K562 (cell line): Measurements from ENCODE around the gene RAB40B. TPM values are rescaled to one million over a fixed set of nuclear protein-coding genes. Genes with fewer than 3 reads are reported as not detected.

Experiments
- ASH1L ChIP-seq: fragments of 450-650 bp; IDR thresholded peaks from 2 replicates; pipeline ENCODE4 v1.6.1; 2018; ENCODE audit warnings: borderline replicate concordance, mild to moderate bottlenecking, low read depth; ENCODE audit not compliant: partially characterized antibody
- CHD7 ChIP-seq: fragments of 200-600 bp; sonication (generic); IDR thresholded peaks from one replicate; pipeline ENCODE4 v1.6.1; 2012; ENCODE audit warnings: mild to moderate bottlenecking, low read depth, low read length, inconsistent platforms
- CTCF ChIP-seq, 3 experiments: IDR thresholded peaks in 2 of 3; conservative IDR thresholded peaks in 1 of 3; 2 replicates each; pipeline ENCODE4 v1.5.1; 2011 to 2012; ENCODE audit warnings: low read length in 3 of 3, mild to moderate bottlenecking in 3 of 3, control low read depth in 2 of 3, improper control_type of control experiment in 1 of 3, inconsistent platforms in 1 of 3, low read depth in 1 of 3, mixed read lengths in 1 of 3, moderate library complexity in 1 of 3; ENCODE audit not compliant: insufficient read depth in 2 of 3
- HMGN3 ChIP-seq: IDR thresholded peaks from 2 replicates; pipeline ENCODE4 v1.6.1; 2011; ENCODE audit warnings: borderline replicate concordance, low read depth, mild to moderate bottlenecking, mixed read lengths, low read length; ENCODE audit not compliant: insufficient read length; ENCODE audit errors: extremely low read depth
- MEF2A ChIP-seq: IDR thresholded peaks from 2 replicates; pipeline ENCODE4 v1.6.1; 2011; ENCODE audit warnings: low read depth, mild to moderate bottlenecking, low read length, moderate library complexity; ENCODE audit not compliant: control insufficient read depth
- MTF1 ChIP-seq: fragments of 250-450 bp; sonication (Bioruptor Pico); IDR thresholded peaks from 2 replicates; pipeline ENCODE4 v1.9.0; 2021; ENCODE audit warnings: moderate library complexity, mild to moderate bottlenecking, inconsistent platforms, borderline replicate concordance
- POLR2AphosphoS2 ChIP-seq: IDR thresholded peaks from 2 replicates; pipeline ENCODE4 v1.6.1; 2012; ENCODE audit warnings: low read length, improper control_type of control experiment
- RBM25 ChIP-seq: fragments of 200-400 bp; formaldehyde crosslinking; IDR thresholded peaks from 2 replicates; pipeline ENCODE4 v1.6.1; 2018; ENCODE audit warnings: low read length, low read depth, moderate library complexity; ENCODE audit not compliant: severe bottlenecking
- SIRT6 ChIP-seq: IDR thresholded peaks from one replicate; pipeline ENCODE4 v1.6.1; 2012; ENCODE audit warnings: low read depth, mild to moderate bottlenecking, control low read depth, inconsistent platforms, low read length, moderate library complexity
- SLC30A9 ChIP-seq: fragments of 250-450 bp; sonication (Bioruptor Pico); IDR thresholded peaks from 2 replicates; pipeline ENCODE4 v1.8.0; 2022; ENCODE audit warnings: mild to moderate bottlenecking, moderate library complexity
- U2AF1 ChIP-seq: fragments of 200-400 bp; formaldehyde crosslinking; optimal IDR thresholded peaks from 2 replicates; pipeline ENCODE3; 2017; ENCODE audit warnings: mild to moderate bottlenecking, low read depth, low read length, moderate library complexity
- XRCC5 ChIP-seq: fragments of 200-400 bp; formaldehyde crosslinking; IDR thresholded peaks from 2 replicates; pipeline ENCODE4 v1.6.1; 2017; ENCODE audit warnings: low read depth, mild to moderate bottlenecking, low read length
- ZBTB17 ChIP-seq: fragments of 450-650 bp; formaldehyde crosslinking; IDR thresholded peaks from 2 replicates; pipeline ENCODE4 v1.4.0; 2020; ENCODE audit warnings: mild to moderate bottlenecking
- ZFP1 ChIP-seq: fragments of 450-650 bp; formaldehyde crosslinking; IDR thresholded peaks from 2 replicates; pipeline ENCODE4 v1.4.0; 2020; ENCODE audit warnings: mild to moderate bottlenecking, mixed read lengths
- polyA plus RNA-seq, 8 experiments: library from polyadenylated mRNA; depleted of rRNA in 4 of 8; stranded (reverse) in 5 of 8; unstranded in 3 of 8; fragments of >200 nt; fragmentation: Nextera tagmentation in 2 of 8; fragmentation: Illumina TruSeq in 1 of 8; extraction: Ambion mirVana in 2 of 8; extraction: Trizol in 1 of 8; gene quantifications; 2 replicates each; pipeline versions ENCODE4 v1.2.1 to v1.2.3, GENCODE V29; 2011 to 2014; ENCODE audit warnings: inconsistent platforms in 1 of 8, missing spikeins in 1 of 8
- total RNA-seq, 7 experiments: library from RNA; depleted of rRNA in 6 of 7; stranded (reverse); fragments of >200 nt in 6 of 7; fragmentation: Illumina TruSeq in 2 of 7; extraction: Trizol in 2 of 7; gene quantifications; 2 replicates each; pipeline versions ENCODE4 v1.2.1 to v1.2.3, GENCODE V29; 2011 to 2021; ENCODE audit warnings: low replicate concordance in 1 of 7

RAB40B gene
- total and polyA plus RNA-seq, 9 of the 15 experiments (the other 6 are each of a cell fraction or from before 2014, with no cell fraction given): 0.13 to 4.6 (median 1.4) TPM

- no peak for TF ChIP-seq ASH1L
- no peak for TF ChIP-seq RBM25
- 0 out of 2 replicates have a peak, but pooled peaks have one; percentile 39 for TF ChIP-seq MEF2A
- no peak for TF ChIP-seq CHD7
- TF ChIP-seq ZFP1 (CRISPR knock-in tag): peak; percentile 99
- TF ChIP-seq ZBTB17 (CRISPR knock-in tag): no peak
- no peak for TF ChIP-seq SLC30A9 (CRISPR knock-in tag)
- no peak for TF ChIP-seq SIRT6
- TF ChIP-seq XRCC5: no peak
- TF ChIP-seq MTF1 (CRISPR knock-in tag): no peak
- no peak for TF ChIP-seq U2AF1
- TF ChIP-seq CTCF (IDR thresholded peaks at IDR 0.05 in 2 of 3, conservative IDR thresholded peaks at IDR 0.05 in 1 of 3; ENCODE audit: insufficient read depth in 2 of 3, low read depth in 1 of 3, low read length in 3 of 3): no peak
- TF ChIP-seq HMGN3: no peak
- no peak for TF ChIP-seq POLR2AphosphoS2
These were observed 42.6 kb upstream of the RAB40B start (continued) for GRCh38 chr17:82740906-82741759.
